Naive thymus-derived CD8-positive, alpha-beta T cell (primary cell): ENCODE results near the gene SKI. TPM values are rescaled to one million over a fixed set of nuclear protein-coding genes. Genes with fewer than 3 reads are reported as not detected.
"Not testable (repeated sequence)": the region's sequence is repeated elsewhere in the genome, so short reads cannot be mapped to it uniquely, and the experiment has no call there.

ENCODE experiments used
- ATAC-seq, 2 donors: fragments of 150-1000 bp; cut with Tn5 transposase in 1 of 2; sonication (Bioruptor Pico), chemical (Tn5 transposase) in 1 of 2; 1 replicate in 1 of 2; 2 replicates in 1 of 2; pipeline ENCODE4 v1.10.0; 2021; ENCODE audit warnings: mild to moderate bottlenecking in 2 of 2, moderate library complexity in 2 of 2
- POLR2A ChIA-PET: fragments of 350-600 bp; sonication (Branson Sonifier 250); formaldehyde crosslinking; loops from one replicate; lab custom pipeline; 2021; ENCODE audit warnings: antibody characterized with exemption; lab: Charles Lee
- DNase-seq, 10 donors: peaks; one replicate each; pipeline versions ENCODE4 v3.0.0 to v3.0.0-alpha.2; 2020 to 2022
- H3K27ac Mint-ChIP-seq, 10 donors: one replicate each; pipeline ENCODE4 v1.8.0; 2020 to 2022; ENCODE audit warnings: mild to moderate bottlenecking in 10 of 10, mixed read lengths in 10 of 10, moderate library complexity in 4 of 10, inconsistent platforms in 1 of 10
- H3K27me3 Mint-ChIP-seq, 5 donors: one replicate each; pipeline ENCODE4 v1.8.0; 2021 to 2022; ENCODE audit warnings: mixed read lengths in 5 of 5
- H3K36me3 Mint-ChIP-seq, 3 donors: one replicate each; pipeline ENCODE4 v1.8.0; 2020 to 2022; ENCODE audit warnings: mixed read lengths in 3 of 3, mild to moderate bottlenecking in 2 of 3, inconsistent platforms in 1 of 3
- H3K4me1 Mint-ChIP-seq, 4 donors: one replicate each; pipeline ENCODE4 v1.8.0; 2021 to 2022; ENCODE audit warnings: mixed read lengths in 4 of 4
- H3K4me3 Mint-ChIP-seq, 10 donors: one replicate each; pipeline ENCODE4 v1.8.0; 2020 to 2022; ENCODE audit warnings: mild to moderate bottlenecking in 10 of 10, mixed read lengths in 10 of 10, moderate library complexity in 6 of 10, inconsistent platforms in 1 of 10
- H3K9me3 Mint-ChIP-seq, 9 donors: one replicate each; pipeline ENCODE4 v1.8.0; 2020 to 2022; ENCODE audit warnings: mixed read lengths in 9 of 9, mild to moderate bottlenecking in 3 of 9, inconsistent platforms in 1 of 9, moderate library complexity in 1 of 9
- polyA plus RNA-seq, 3 donors: library from polyadenylated mRNA; unstranded; fragments of 300-500 nt; fragmentation: Illumina TruSeq; gene quantifications; one replicate each; pipeline ENCODE4 v1.2.3, GENCODE V29; 2021
- total RNA-seq, 8 experiments: library from RNA in 2 of 8; stranded (reverse) in 2 of 8; gene quantifications; one replicate each; pipeline ENCODE4 v1.2.3 and lab custom pipeline; 2021 to 2026

The SKI gene
- total and polyA plus RNA-seq, 5 experiments from 2014 or later = 0.30 to 105 (median 0.80) TPM

GRCh38 chr1:2288816-2289536 lies 60.9 kb downstream of the SKI start:
- POLR2A ChIA-PET = interaction anchor here (0.9 to 1.8 kb wide), 7 partner anchors 10 to 61 kb away, joined by 3 to 9 read pairs (median 4); no protein-coding TSS in a partner anchor
- H3K27me3 Mint-ChIP-seq = no peaks in the 10 kb centered on the region
- H3K9me3 Mint-ChIP-seq = no peaks in the 10 kb centered on the region
- peak overlapping the region; percentile 49 to 98 (median 84) for H3K27ac Mint-ChIP-seq
- ATAC-seq (no peak), DNase-seq (no peak)
- peaks cover 0 to 7% (median 0%) of the 10 kb centered on the region in 3 donors for H3K36me3 Mint-ChIP-seq
- peak overlapping the region in 8 of 10 donors; percentile 38 to 90 (median 64) for H3K4me3 Mint-ChIP-seq
- peaks cover 32 to 80% (median 75%) of the 10 kb centered on the region in 4 donors for H3K4me1 Mint-ChIP-seq

GRCh38 chr1:2289607-2290006 lies 61.5 kb downstream of the SKI start:
- no peak for ATAC-seq
- POLR2A ChIA-PET = interaction anchor here (1.0 to 2.2 kb wide), 7 partner anchors 9 to 62 kb away, joined by 3 to 9 read pairs (median 5); no protein-coding TSS in a partner anchor
- no peaks in the 10 kb centered on the region for H3K27me3 Mint-ChIP-seq
- H3K36me3 Mint-ChIP-seq = peaks cover 0 to 7% (median 0%) of the 10 kb centered on the region in 3 donors
- peaks cover 33 to 84% (median 80%) of the 10 kb centered on the region in 4 donors for H3K4me1 Mint-ChIP-seq
- H3K27ac Mint-ChIP-seq = peak overlapping the region; percentile 90 to 98 (median 94)
- no peak for DNase-seq
- H3K9me3 Mint-ChIP-seq = no peaks in the 10 kb centered on the region
- peak overlapping the region; percentile 75 to 92 (median 88) for H3K4me3 Mint-ChIP-seq

GRCh38 chr1:2290171-2290578 lies 62.1 kb downstream of the SKI start:
- POLR2A ChIA-PET = interaction anchor here (1.3 to 2.3 kb wide), 5 partner anchors 34 to 61 kb away, joined by 4 to 10 read pairs (median 5); no protein-coding TSS in a partner anchor
- Mint-ChIP-seq H3K4me1 (peaks cover 33 to 85% (median 82%) of the 10 kb centered on the region in 4 donors), H3K27me3 (no peaks in the 10 kb centered on the region), H3K4me3 (peak overlapping the region; percentile 75 to 92 (median 88)), H3K27ac (peak overlapping the region; percentile 90 to 98 (median 94)), H3K36me3 (peaks cover 0 to 7% (median 0%) of the 10 kb centered on the region in 3 donors), H3K9me3 (no peaks in the 10 kb centered on the region)
- DNase-seq (no peak), ATAC-seq (peak; percentile 41 to 48)

- DNase-seq (peak in 9 of 10 donors; percentile 65 to 79 (median 72)), ATAC-seq (peak; percentile 66 to 77)
- H3K27me3 Mint-ChIP-seq = no peaks in the 10 kb centered on the region
- no peaks in the 10 kb centered on the region for H3K9me3 Mint-ChIP-seq
- POLR2A ChIA-PET = interaction anchor here (0.5 to 2.3 kb wide), 8 partner anchors 10 to 58 kb away, joined by 3 to 19 read pairs (median 4); no protein-coding TSS in a partner anchor
- peaks cover 37 to 91% (median 87%) of the 10 kb centered on the region in 4 donors for H3K4me1 Mint-ChIP-seq
- H3K36me3 Mint-ChIP-seq = peaks cover 0 to 7% (median 0%) of the 10 kb centered on the region in 3 donors
- H3K27ac Mint-ChIP-seq = peak overlapping the region; percentile 90 to 98 (median 94)
- H3K4me3 Mint-ChIP-seq = peak overlapping the region; percentile 75 to 92 (median 88)
Measured at GRCh38 chr1:2290595-2291510, 62.7 kb downstream of the SKI start.

- Mint-ChIP-seq H3K27me3 (no peaks in the 10 kb centered on the region), H3K36me3 (peaks cover 0 to 6% (median 0%) of the 10 kb centered on the region in 3 donors), H3K4me3 (peak overlapping the region; percentile 16 to 92 (median 58)), H3K27ac (peak overlapping the region; percentile 69 to 98 (median 90)), H3K4me1 (peaks cover 39 to 90% (median 87%) of the 10 kb centered on the region in 4 donors), H3K9me3 (no peaks in the 10 kb centered on the region)
- POLR2A ChIA-PET = interaction anchor here (0.5 to 2.3 kb wide), 11 partner anchors 9 to 62 kb away, joined by 3 to 19 read pairs (median 4); no protein-coding TSS in a partner anchor
- DNase-seq (no peak), ATAC-seq (no peak)
Measured at GRCh38 chr1:2291577-2291976, 63.5 kb downstream of the SKI start.

DNA sequence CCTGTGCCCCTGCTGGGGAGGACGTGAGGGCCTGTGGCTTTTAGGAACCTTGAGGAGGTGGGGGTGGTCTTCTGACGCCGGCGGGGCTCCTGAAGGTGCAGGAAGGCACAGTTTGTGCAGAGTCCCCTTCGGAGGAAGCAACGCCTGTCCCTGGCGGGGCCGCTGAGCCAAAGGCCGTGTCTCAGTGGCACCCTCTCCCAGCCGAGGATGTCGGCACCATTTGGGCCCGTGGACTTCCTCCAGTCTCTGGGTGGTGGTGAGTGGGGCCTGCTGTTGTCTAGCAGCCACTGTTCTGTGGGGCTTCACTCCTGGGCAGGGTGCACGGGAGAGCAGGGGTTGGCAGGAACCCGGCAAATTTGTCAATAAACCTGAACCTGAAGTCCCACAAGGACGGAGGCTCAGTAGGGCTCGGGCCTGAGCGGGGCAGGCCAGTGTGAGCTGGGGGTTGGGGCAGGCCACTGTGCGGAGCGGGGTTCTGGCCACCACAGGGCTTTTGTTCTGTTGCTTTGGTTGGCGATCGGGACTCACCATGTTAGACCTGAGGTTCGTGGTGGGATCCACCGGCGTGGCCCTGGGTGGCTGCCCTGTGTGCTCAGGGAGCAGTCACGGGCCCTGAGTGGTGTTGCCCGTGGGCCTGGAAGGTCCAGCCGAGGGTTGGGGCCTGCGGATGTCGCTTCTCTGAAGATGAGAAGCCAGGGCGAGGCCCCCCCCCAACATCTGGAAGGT lies 64.8 kb downstream of the SKI start:
- ATAC-seq = no peak
- H3K4me3 Mint-ChIP-seq = peak overlapping the region in 4 of 10 donors; percentile 15 to 90 (median 46)

GRCh38 chr1:2294033-2294724 lies 66.1 kb downstream of the SKI start:
- peaks cover 0 to 6% (median 0%) of the 10 kb centered on the region in 3 donors for H3K36me3 Mint-ChIP-seq
- peaks cover 41 to 95% (median 86%) of the 10 kb centered on the region in 4 donors for H3K4me1 Mint-ChIP-seq
- DNase-seq (no peak), ATAC-seq (no peak)
- no peaks in the 10 kb centered on the region for H3K9me3 Mint-ChIP-seq
- peak overlapping the region; percentile 14 to 86 (median 64) for H3K27ac Mint-ChIP-seq
- H3K4me3 Mint-ChIP-seq = peak overlapping the region in 6 of 10 donors; percentile 19 to 90 (median 50)
- POLR2A ChIA-PET = interaction anchor here (0.5 to 12.8 kb wide), 6 partner anchors 18 to 88 kb away, joined by 3 to 112 read pairs (median 4); no protein-coding TSS in a partner anchor
- no peaks in the 10 kb centered on the region for H3K27me3 Mint-ChIP-seq

More for the DNA sequence above, 64.8 kb downstream of the SKI start:
- H3K36me3 Mint-ChIP-seq = peaks cover 0 to 6% (median 0%) of the 10 kb centered on the region in 3 donors
- no peaks in the 10 kb centered on the region for H3K27me3 Mint-ChIP-seq
- DNase-seq = no peak
- peaks cover 38 to 95% (median 86%) of the 10 kb centered on the region in 4 donors for H3K4me1 Mint-ChIP-seq
- H3K9me3 Mint-ChIP-seq = no peaks in the 10 kb centered on the region
- POLR2A ChIA-PET = interaction anchor here (0.6 to 1.3 kb wide), 2 partner anchors 38 to 41 kb away, joined by 3 read pairs; no protein-coding TSS in a partner anchor
- H3K27ac Mint-ChIP-seq = peak overlapping the region in 9 of 10 donors; percentile 43 to 85 (median 66)

- Mint-ChIP-seq H3K27ac (peak overlapping the region in 8 of 10 donors; percentile 34 to 90 (median 58)), H3K4me1 (peaks cover 41 to 96% (median 86%) of the 10 kb centered on the region in 4 donors), H3K4me3 (peak overlapping the region in 5 of 10 donors; percentile 4 to 90 (median 41)), H3K9me3 (no peaks in the 10 kb centered on the region), H3K27me3 (no peaks in the 10 kb centered on the region), H3K36me3 (peaks cover 0 to 6% (median 0%) of the 10 kb centered on the region in 3 donors)
- no peak for ATAC-seq
- POLR2A ChIA-PET = interaction anchor here (1.0 to 12.8 kb wide), 4 partner anchors 19 to 64 kb away, joined by 3 to 112 read pairs (median 7); no protein-coding TSS in a partner anchor
- no peak for DNase-seq
Measured at GRCh38 chr1:2294725-2295078, 66.6 kb downstream of the SKI start.

DNA sequence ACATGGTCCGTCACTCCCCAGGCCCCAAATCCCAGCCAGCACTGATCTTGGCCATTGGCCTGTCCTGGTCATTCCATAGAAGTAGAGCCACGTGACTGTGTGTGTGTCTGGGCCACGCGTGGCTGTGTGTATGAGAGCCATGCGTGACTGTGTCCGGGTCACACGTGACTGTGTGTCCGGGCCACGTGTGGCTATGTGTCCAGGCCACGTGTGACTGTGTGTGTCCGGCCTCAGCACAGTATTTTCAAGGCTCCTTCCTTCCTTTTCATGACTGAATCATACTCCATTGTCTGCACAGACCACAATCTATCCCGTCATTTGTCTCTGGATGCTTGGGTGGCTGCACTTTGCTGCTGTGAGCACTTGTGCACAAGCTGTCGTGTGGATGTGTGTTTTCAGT lies 67.4 kb downstream of the SKI start:
- no peak for ATAC-seq
- H3K27ac Mint-ChIP-seq = peak overlapping the region; percentile 8 to 90 (median 60)
- H3K27me3 Mint-ChIP-seq = no peaks in the 10 kb centered on the region
- H3K36me3 Mint-ChIP-seq = peaks cover 0 to 6% (median 0%) of the 10 kb centered on the region in 3 donors
- DNase-seq = no peak
- no peaks in the 10 kb centered on the region for H3K9me3 Mint-ChIP-seq
- H3K4me3 Mint-ChIP-seq = peak overlapping the region in 7 of 10 donors; percentile 5 to 73 (median 50)
- peaks cover 34 to 94% (median 86%) of the 10 kb centered on the region in 4 donors for H3K4me1 Mint-ChIP-seq
- POLR2A ChIA-PET = interaction anchor here (3.0 to 12.8 kb wide), 2 partner anchors 18 to 40 kb away, joined by 10 to 112 read pairs; no protein-coding TSS in a partner anchor

DNA sequence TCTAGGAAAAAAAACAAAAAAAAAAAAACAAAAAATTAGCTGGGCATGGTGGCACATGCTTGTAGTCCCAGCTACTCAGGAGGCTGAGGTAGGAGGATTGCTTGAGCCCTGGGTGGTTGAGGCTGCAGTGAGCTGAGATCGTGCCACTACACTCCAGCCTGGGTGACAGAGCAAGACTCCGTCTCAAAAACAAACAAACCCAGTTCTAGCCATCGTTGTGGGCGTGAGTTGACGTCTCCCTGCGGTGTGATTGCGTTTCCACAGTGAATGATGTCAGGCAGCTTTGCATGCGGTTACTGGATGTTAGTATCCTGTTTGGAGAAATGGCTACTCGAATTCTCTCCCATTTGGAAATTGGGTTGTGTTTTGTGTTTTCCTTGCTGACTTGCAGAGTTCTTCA lies 68.1 kb downstream of the SKI start:
- not testable (repeated sequence) for H3K9me3 Mint-ChIP-seq, H3K36me3 Mint-ChIP-seq, H3K27me3 Mint-ChIP-seq, ATAC-seq, DNase-seq
- POLR2A ChIA-PET = interaction anchor here (0.8 to 12.8 kb wide), 4 partner anchors 8 to 85 kb away, joined by 3 to 112 read pairs (median 8); no protein-coding TSS in a partner anchor
- H3K4me3 Mint-ChIP-seq = peak overlapping the region in 3 of 10 donors; percentile 26 to 65 (median 39)
- H3K27ac Mint-ChIP-seq = peak overlapping the region; percentile 55 to 92 (median 81)
- peaks cover 28 to 92% (median 85%) of the 10 kb centered on the region in 4 donors for H3K4me1 Mint-ChIP-seq
